HCT116 (cell line): ENCODE data around the gene AKR7A2.

ENCODE experiments used
- EZH2phosphoT487 ChIP-seq: fragments of 200-600 bp; IDR thresholded peaks from 2 replicates; pipeline ENCODE4 v1.6.1; 2018; ENCODE audit warnings: antibody characterized with exemption, borderline replicate concordance
- JUND ChIP-seq: IDR thresholded peaks from 2 replicates; pipeline ENCODE4 v1.6.1; 2012
- POLR2A ChIP-seq: IDR thresholded peaks from 2 replicates; pipeline ENCODE4 v1.7.0; 2011; ENCODE audit warnings: borderline replicate concordance; ENCODE audit not compliant: insufficient read depth, insufficient read length; ENCODE audit errors: extremely low read depth
- RAD21 ChIP-seq: IDR thresholded peaks from 2 replicates; pipeline ENCODE4 v1.6.1; 2012; ENCODE audit warnings: low read depth, mild to moderate bottlenecking
- TF ChIP-seq, protein P1 (sequence below), 3 experiments: fragments of 200-600 bp in 1 of 3; sonication (generic) in 1 of 3; IDR thresholded peaks in 2 of 3; conservative IDR thresholded peaks in 1 of 3; 2 replicates each; pipeline ENCODE4 v1.5.1; 2012 to 2017; ENCODE audit warnings: low read depth in 2 of 3, low read length in 2 of 3, antibody characterized with exemption in 1 of 3, borderline replicate concordance in 1 of 3, control low read depth in 1 of 3, mild to moderate bottlenecking in 1 of 3, mixed read lengths in 1 of 3, mixed run types in 1 of 3, moderate library complexity in 1 of 3; ENCODE audit not compliant: insufficient read depth in 1 of 3

DNA sequence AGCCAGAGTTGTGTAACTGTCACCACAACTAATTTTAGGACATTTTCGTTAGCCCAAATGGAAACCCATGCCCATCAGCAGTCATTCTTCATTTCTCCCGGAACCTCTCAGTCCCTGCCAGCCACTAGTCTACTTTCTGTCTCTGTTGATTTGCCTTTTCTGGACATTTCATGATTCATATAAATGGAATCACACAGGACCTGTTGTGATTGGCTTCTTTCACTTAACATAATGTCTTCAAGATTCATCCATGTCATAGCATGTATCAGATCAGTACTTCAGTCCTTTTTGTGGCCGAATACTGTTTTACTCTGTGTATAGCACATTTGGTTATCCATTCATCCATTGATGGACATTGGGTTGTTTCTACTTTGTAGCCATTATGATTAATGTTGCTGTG, 7.3 kb upstream of the AKR7A2 start:
- no peak for TF ChIP-seq JUND
- TF ChIP-seq EZH2phosphoT487: no peak
- TF ChIP-seq, protein P1, sequence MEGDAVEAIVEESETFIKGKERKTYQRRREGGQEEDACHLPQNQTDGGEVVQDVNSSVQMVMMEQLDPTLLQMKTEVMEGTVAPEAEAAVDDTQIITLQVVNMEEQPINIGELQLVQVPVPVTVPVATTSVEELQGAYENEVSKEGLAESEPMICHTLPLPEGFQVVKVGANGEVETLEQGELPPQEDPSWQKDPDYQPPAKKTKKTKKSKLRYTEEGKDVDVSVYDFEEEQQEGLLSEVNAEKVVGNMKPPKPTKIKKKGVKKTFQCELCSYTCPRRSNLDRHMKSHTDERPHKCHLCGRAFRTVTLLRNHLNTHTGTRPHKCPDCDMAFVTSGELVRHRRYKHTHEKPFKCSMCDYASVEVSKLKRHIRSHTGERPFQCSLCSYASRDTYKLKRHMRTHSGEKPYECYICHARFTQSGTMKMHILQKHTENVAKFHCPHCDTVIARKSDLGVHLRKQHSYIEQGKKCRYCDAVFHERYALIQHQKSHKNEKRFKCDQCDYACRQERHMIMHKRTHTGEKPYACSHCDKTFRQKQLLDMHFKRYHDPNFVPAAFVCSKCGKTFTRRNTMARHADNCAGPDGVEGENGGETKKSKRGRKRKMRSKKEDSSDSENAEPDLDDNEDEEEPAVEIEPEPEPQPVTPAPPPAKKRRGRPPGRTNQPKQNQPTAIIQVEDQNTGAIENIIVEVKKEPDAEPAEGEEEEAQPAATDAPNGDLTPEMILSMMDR (IDR thresholded peaks at IDR 0.05 in 2 of 3, conservative IDR thresholded peaks at IDR 0.05 in 1 of 3; ENCODE audit: borderline replicate concordance in 1 of 3, insufficient read depth in 1 of 3, low read depth in 2 of 3, low read length in 2 of 3): no peak
- TF ChIP-seq POLR2A: no peak
- TF ChIP-seq RAD21: no peak
